Hair follicle dermal papilla cell (primary cell): Measurements from ENCODE around the gene SNRNP200. TPM values are rescaled to one million over a fixed set of nuclear protein-coding genes. Genes with fewer than 3 reads are reported as not detected.

Experiments
- total RNA-seq: library from RNA; depleted of rRNA; stranded (reverse); fragments of >200 nt; gene quantifications from 2 replicates; pipeline ENCODE4 v1.2.3, GENCODE V29; 2012

Gene SNRNP200
- total RNA-seq, result 49.7 and 56.1 TPM in 2 replicates

GRCh38 chr2:96305091-96305978 lies at the start of gene SNRNP200:
Gene SNRNP200 (minus strand): TSS chr2:96305546. CDS start chr2:96305437, 109 bp downstream.

DNA sequence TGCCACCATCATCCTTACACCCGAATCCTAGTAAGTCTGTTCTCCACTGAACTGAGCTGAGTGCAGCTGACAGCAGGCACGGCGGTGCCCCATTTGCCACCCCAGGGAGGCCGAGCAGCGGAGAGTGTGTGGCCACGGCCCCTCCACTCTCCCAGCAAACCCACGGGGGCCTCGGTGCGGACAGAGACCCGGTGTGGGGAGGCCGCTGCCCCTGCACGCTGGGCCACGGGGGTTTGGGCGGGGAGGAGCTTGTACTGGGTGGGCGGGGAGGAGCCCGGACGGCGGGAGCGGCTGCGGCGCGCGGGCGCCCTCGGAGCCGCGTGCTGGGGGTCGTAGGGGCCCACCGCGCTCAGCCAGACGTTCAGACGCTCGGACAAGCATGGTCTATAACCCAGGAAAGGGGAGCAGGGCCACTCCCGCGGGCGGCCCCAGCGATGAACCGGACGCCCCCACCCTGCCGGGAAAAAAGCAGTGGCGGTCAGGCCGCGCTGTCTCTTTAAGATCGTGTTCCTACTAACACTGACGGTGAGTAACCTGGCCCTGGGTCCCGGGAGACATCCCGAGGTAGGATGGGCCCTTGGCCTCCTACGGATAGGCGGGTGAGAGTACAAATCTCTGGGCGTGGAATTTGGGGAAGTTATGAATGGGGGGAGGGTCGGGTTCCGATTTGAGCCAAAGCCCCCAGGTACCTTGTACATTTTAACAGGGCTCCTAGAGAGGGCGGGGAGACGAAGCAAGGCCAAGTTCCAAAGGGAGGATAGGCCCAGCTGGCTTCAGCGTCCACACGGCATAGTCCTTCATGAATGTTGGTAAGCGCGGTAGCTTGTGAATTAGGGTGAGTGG lies 19.9 kb upstream of the SNRNP200 start, which contains the start of gene ITPRIPL1:
ITPRIPL1 (plus strand) TSS at position 277 of the 843 bp plus-strand sequence; CDS start at position 800, 523 bp downstream.

GRCh38 chr2:96265840-96266679 lies 39.3 kb downstream of the SNRNP200 start, which contains the start of the genes CIAO1 and TMEM127:
Gene CIAO1 (plus strand): TSS chr2:96266225. CDS start chr2:96266351, 126 bp downstream.
Gene TMEM127 (minus strand): TSS chr2:96265997. CDS start chr2:96265381, 616 bp downstream.

Other genes starting within 250 kb of the SNRNP200 start
- 0.12 TPM in 1 of 2 replicates, not detected in the other for gene ADRA2B, start 189.0 kb downstream of the SNRNP200 start, total RNA-seq
- gene ASTL, start 167.0 kb downstream of the SNRNP200 start, total RNA-seq, result not detected in 2 replicates
- gene DUSP2, start 160.1 kb downstream of the SNRNP200 start, total RNA-seq, result 2.2 and 2.6 TPM in 2 replicates
- 237 and 250 TPM in 2 replicates for gene STARD7, start 96.7 kb downstream of the SNRNP200 start, total RNA-seq
- 41.0 and 41.7 TPM in 2 replicates for gene TMEM127, start 39.5 kb downstream of the SNRNP200 start, total RNA-seq
- gene CIAO1, start 39.3 kb downstream of the SNRNP200 start, total RNA-seq, result 90.3 and 110 TPM in 2 replicates
- gene ITPRIPL1, start 19.8 kb upstream of the SNRNP200 start, total RNA-seq, result 6.6 and 10.7 TPM in 2 replicates
- 1.9 and 3.2 TPM in 2 replicates for gene NCAPH, start 30.2 kb upstream of the SNRNP200 start, total RNA-seq
- not detected in 2 replicates for gene NEURL3, start 199.8 kb upstream of the SNRNP200 start, total RNA-seq
- gene ARID5A, start 231.2 kb upstream of the SNRNP200 start, total RNA-seq, result 20.3 and 21.6 TPM in 2 replicates